NCI-H345 (cell line): ENCODE data around the gene CHST3.

ENCODE experiments used
- DNase-seq: peaks from one replicate; lab custom pipeline; 2025; lab: John Stamatoyannopoulos, UW

CHST3 gene

DNA sequence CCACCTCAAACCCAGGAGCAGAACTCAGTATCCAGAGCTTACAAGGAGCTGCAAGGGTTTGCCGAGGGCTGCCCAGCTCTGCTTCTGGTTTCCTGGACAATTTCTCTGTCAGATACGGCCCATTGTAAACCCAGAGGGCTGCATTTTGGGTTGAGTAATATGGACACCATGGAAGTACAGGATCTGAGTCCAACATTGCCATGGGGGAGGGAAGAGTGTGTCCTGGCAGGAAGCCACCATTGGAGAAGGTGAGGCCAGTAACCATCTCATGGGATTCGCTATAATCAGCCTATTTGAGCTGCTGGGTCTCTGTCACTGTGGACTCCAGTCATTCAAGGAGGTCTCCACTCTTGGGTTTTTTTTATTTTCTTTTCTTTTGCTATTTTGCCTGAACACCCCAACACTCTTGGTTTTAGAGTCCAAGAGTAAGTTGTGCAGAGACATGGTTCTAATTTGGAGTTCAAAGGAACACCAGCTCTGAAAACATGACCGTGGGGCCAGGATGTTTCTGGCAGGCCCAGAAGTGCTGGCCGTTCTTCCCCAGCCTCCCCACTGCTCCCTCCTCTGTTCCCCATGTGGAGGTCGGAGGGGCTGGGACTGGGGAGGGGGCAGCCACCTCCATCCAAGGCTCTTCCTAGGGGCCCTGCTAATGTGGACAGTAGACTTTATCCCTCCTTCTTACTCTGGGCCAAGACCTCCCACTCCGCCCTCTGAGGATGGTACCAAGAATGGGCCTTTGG is 46.2 kb downstream of the CHST3 start:
- DNase-seq = no peak

DNA sequence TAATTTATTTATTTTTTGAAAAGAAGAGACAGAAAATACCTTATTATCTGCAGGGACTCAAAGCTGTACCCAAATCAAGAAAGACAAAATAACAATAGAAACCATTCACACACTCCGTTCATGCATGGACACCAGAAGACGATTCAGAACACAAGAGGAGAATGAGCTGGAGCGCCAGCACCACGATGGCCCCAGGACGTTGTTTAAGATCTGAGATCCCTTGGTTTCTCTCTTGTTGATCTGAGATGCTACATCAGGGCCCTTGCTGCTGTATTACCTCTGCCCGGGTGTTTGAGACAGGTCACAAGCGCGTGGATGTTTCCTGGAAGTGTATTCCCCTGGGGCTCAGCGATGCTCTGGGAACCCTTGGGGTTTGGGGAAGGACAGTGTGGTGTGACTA is 46.8 kb downstream of the CHST3 start:
- DNase-seq = no peak

GRCh38 chr10:72011468-72011867 is 47.3 kb downstream of the CHST3 start:
- no peak for DNase-seq

DNA sequence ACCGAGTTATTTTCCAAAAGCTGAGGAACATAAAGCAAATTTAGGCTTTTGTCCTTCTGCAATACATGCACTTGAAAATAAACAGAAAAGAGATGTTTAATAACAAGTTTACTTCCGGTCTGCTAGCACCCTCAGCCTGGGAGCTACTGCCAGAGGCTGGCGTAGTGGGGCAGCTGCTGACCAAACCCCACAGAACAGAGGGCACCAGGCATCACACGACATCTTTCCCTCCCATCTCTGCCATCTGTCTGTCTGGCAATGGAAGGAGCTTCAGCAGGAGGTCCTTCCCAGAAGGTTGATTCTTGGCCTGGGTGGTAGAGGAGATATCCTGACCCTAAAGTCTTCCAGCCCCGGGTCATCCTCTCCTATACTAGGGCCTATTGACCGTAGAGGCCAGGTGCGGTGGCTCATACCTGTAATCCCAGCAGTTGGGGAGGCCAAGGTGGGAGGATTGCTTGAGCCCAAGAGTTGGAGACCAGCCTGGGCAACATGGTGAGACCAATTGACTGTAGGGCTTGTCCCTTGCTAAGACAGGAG is 47.8 kb downstream of the CHST3 start:
- no peak for DNase-seq

- DNase-seq = no peak
Measured at GRCh38 chr10:72012796-72013195, 48.6 kb downstream of the CHST3 start.

GRCh38 chr10:72013202-72013945 is 49.2 kb downstream of the CHST3 start:
- no peak for DNase-seq

- no peak for DNase-seq
Measured at GRCh38 chr10:72014197-72014596, 50.0 kb downstream of the CHST3 start.

DNA sequence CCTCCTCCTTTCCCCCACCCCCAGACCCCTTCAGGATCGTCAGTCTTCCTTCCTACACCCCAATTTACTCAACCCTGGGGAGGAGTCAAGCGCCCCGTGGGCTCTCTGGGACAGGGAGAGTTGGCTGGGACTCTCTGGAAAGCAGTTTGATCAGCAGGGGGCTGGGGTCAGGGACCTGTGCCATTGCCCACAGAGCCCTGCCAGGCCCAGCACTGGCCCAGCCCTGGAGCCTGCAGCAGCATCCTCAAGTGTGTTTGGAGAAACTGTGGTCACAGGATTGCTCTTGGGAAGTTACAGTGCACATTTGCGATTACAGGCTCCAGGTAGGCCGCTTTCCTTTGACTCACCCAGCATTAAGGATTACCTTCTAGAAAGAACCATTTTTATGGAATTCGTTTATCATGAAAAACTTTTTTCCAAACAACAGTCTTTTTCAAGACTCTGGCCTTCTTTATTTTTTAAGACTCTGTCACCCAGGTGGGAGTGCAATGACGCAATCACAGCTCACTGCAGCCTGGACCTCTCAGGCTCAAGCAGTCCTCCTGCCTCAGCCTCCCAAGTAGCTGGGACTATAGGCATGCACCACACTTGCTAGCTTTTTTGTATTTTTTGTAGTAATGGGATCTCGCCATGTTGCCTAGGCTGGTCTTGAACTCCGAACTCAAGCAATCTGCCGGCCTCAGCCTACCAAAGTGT is 50.7 kb downstream of the CHST3 start:
- DNase-seq = no peak

- DNase-seq = no peak
Measured at GRCh38 chr10:72015841-72016240, 51.6 kb downstream of the CHST3 start.

DNA sequence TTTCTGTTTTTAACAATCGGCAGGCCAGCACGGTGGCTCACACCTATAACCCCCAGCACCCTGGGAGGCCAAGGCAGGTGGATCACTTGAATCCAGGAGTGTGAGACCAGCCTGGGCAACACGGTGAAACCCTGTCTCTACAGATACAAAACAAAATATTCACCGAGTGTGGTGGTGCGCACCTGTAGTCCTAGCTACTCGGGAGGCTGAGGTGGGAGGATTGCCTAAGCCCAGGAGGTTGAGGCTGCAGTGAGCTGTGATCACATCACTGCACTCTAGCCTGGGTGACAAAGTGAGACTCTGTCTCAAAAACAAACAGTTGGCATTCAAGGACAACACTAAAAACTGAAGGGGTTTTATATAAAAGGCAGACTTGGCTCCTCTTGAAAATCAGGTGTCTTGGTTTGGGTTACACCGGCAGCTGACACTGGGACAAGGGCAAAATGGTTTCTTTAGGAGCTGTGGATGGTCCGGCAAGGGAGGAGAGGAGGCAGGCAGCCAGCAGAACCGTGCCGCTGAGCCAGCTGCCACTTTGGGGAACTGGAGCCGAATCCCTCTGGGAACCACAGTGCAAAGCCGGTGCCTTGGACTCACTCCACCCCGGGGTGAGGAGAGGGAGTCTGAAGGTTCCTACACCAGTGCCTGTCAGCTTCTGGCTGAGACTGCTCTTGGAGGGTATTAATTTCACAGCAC is 52.6 kb downstream of the CHST3 start:
- DNase-seq = no peak

DNA sequence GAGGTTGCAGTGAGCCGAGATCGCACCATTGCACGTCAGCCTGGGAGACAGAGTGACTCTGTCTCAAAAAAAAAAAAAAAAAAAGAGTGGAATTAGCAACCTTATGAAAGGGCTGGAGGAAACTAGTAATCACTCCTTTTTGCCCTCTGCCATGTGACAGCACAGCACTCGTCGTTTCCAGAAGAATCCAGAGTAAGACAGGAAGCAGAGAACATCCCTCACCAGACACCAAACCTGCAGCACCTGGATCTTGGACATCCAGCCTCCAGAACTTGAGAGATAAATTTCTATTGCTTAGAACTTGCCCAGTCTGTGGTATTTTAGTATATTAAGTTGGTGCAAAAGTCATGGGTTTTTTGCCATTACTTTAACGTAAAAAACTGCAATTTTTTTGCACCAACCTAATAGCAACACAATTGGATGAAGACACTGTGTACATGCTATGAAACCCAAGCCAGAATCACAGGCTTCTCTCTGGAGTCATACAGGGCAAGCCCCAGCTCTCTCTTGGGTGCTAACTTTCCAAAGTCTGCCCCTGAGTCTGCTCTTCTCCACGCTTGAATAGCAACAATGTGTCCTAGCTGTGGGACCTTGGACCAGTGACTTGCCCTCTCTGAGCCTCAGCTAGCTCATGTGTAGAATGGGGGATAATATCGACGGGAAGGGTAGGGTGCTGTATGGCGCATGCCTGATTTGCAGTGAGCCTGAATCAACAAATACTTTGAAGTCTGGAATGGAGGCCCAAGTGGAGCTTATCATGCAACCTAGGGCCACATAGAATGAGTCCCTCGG is 55.1 kb downstream of the CHST3 start:
- no peak for DNase-seq

DNA sequence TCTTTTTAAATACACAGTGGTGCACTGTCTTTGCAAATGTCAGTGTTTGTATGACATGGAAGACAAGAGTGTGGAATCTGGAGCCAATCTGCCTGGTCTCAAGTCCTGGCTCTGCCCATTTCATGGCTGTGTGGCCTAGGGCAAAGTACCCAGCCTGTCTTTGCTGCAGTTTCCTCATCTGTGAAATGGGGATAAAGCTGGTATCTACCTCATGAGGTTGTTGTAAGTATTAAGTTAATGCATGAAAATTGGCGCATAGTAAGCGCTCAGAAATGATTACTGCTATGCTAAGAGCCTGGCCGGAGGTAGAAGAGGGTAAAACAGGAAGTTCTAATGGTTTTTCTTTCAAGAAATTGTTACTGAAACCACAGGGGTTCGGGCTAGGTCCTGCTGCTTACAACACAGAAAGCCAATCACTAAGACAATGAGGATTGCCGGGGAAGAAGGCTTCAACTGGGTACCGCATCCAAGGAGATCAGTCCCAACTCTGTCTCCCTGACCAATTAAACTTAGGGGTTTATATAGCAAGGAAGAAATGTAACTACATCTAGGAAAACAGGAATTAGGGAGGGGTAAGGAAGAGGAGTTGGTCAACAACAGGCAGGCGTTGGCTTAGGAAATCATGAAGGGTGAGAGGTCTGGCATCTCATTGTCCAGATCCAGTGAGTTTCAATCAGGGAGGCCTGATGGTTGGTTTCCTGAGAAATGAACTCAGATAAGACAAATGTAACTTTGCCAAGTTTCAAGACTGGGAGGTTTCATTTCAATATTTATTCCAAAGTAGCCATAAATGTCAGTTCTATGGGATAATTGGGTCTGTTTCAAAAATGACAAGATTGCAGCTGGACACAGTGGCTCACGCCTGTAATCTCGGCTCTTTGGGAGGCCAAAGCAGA is 57.0 kb downstream of the CHST3 start:
- DNase-seq = no peak

DNA sequence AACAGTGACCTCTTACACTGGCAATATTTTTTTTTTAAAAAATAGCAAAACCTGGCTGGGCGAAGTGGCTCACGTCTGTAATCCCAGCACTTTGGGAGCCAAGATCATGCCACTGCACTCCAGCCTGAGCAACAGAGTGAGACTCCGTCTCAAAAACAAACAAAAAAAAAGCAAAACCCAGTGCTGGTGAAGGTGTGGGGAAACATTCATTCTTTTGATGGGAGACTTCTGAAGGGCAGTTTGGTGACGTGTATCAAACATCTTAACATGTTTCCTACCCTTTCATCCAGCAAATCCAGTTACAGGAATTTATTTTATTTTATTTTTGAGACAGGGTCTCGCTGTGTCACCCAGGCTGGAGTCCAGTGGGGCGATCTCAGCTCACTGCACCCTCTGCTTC is 58.0 kb downstream of the CHST3 start:
- DNase-seq = no peak

DNA sequence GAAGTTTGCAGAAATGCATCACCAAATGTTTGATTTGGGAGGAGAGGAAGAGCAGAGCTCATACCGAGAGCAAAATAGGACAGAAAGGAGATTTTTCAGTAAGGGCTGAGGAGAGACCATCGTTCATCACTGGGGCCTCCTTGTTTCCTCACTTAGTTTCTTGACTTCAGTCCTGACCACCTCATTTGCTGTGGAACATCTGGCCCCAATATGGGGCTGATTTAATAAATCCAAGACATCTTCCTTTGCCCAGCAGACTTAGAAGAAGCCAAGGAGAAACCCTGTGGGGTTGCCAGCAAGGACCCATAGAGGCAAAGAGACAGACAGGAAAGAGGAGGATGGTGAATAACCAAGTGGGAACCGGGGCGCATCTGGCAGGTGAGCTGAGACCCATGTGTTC is 60.4 kb downstream of the CHST3 start:
- DNase-seq = no peak

DNA sequence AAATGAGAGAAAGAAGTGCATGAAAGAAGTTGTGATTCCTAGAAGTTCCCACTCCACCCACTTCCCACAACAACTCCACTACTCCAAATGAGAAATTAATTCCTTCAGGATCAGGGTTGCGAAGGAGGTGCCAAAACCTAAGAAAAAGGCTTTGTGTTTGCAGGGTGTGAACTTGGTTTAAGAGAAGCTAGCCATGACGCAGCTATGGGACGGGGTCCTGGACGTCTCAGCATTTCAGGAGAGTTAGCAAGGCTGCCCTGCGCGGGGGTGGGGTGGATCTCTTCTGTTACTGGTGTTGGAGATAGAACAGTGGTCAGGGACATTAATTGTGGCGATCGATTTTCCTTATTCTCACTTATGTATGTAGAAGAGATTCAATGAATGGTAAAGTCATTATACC is 61.2 kb downstream of the CHST3 start:
- no peak for DNase-seq

DNA sequence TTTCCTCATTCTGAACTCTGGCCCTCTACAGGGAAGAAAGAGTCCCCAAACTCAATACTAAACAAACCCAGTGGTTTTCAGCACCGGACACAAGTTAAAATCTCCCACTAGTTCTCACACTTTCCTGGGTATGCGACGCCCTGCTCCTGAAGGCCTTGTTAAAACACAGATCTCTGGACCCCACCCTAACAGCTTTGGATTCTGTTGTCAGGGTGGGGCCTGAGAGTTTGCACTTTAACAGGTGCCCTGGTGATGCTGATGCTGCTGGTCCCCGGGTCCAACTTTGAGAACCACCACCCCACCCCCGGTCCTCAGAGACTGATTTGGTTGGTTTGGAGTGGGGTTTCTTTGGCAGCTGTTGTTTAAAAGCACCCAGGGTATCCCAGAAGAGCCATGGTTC is 61.6 kb downstream of the CHST3 start:
- DNase-seq = no peak

- no peak for DNase-seq
Measured at GRCh38 chr10:72026278-72027111, 62.3 kb downstream of the CHST3 start.

- DNase-seq = no peak
Measured at GRCh38 chr10:72027498-72027897, 63.3 kb downstream of the CHST3 start.

- no peak for DNase-seq
Measured at GRCh38 chr10:72029414-72029813, 65.2 kb downstream of the CHST3 start.
